Esophagus muscularis mucosa (tissue), 4 donors: Measurements from ENCODE around the gene AKAP10. TPM values are rescaled to one million over a fixed set of nuclear protein-coding genes. Genes with fewer than 3 reads are reported as not detected.
"Not testable (repeated sequence)": the region's sequence is repeated elsewhere in the genome, so short reads cannot be mapped to it uniquely, and the experiment has no call there.

Source experiments
- DNase-seq: peaks from one replicate; pipeline ENCODE4 v3.0.0-alpha.2; 2017; ENCODE audit errors: extremely low spot score
- H3K27ac ChIP-seq, 4 donors: fragments of 200-600 bp; sonication (generic); replicated peaks in 1 of 4; 1 replicate in 3 of 4; 2 replicates in 1 of 4; pipeline ENCODE4 v1.5.1; 2016 to 2019; ENCODE audit warnings: mild to moderate bottlenecking in 1 of 4
- H3K27me3 ChIP-seq, 4 donors: fragments of 200-600 bp; sonication (generic); one replicate each; pipeline versions ENCODE4 v1.5.1 to v1.6.0; 2016 to 2019
- H3K36me3 ChIP-seq, 4 donors: fragments of 200-600 bp; sonication (generic); one replicate each; pipeline ENCODE4 v1.5.1; 2016 to 2019
- H3K4me1 ChIP-seq, 4 donors: fragments of 200-600 bp; sonication (generic); one replicate each; pipeline ENCODE4 v1.5.1; 2016 to 2019
- H3K4me3 ChIP-seq, 4 donors: fragments of 200-600 bp; sonication (generic); 1 replicate in 2 of 4; 2 replicates in 2 of 4; pipeline ENCODE4 v1.5.1; 2016 to 2019; ENCODE audit warnings: mild to moderate bottlenecking in 4 of 4, moderate library complexity in 1 of 4
- H3K9me3 ChIP-seq, 4 donors: fragments of 200-600 bp; sonication (generic); 1 replicate in 3 of 4; 2 replicates in 1 of 4; pipeline ENCODE4 v1.5.1; 2016 to 2019
- EP300 ChIP-seq: sonication (generic); formaldehyde crosslinking; IDR thresholded peaks from one replicate; pipeline ENCODE4 v1.6.1; 2017; ENCODE audit warnings: antibody characterized with exemption
- POLR2A ChIP-seq: fragments of 450-650 bp; IDR thresholded peaks from one replicate; pipeline ENCODE4 v1.6.1; 2017; ENCODE audit warnings: antibody characterized with exemption, moderate library complexity, mild to moderate bottlenecking, low read depth
- POLR2AphosphoS5 ChIP-seq, 2 donors: sonication (generic); formaldehyde crosslinking; IDR thresholded peaks; one replicate each; pipeline ENCODE4 v1.6.1; 2017; ENCODE audit warnings: antibody characterized with exemption in 2 of 2
- WGBS: methylation state at CpG from one replicate; pipeline ENCODE4 v1.1.5; 2018; 5-methylcytosine and 5-hydroxymethylcytosine counted together
- intact Hi-C: fragments of 100-400 bp; cut with DNase I; formaldehyde crosslinking; loops from one replicate; pipeline ENCODE4 v1.15.1; 2023
- total RNA-seq, 4 donors: library from RNA; depleted of rRNA; stranded (reverse); fragments of >200 nt; gene quantifications; one replicate each; pipeline versions ENCODE4 v1.1.0 to v1.2.1, GENCODE V29; 2016
- TF ChIP-seq, protein P1 (sequence below), 3 experiments: fragments of 200-600 bp in 2 of 3; fragments of 450-650 bp in 1 of 3; sonication (generic) in 2 of 3; IDR thresholded peaks; one replicate each; pipeline ENCODE4 v1.5.1; 2017 to 2019; ENCODE audit warnings: antibody characterized with exemption in 3 of 3, mild to moderate bottlenecking in 2 of 3, moderate library complexity in 1 of 3

AKAP10 gene, protein sequence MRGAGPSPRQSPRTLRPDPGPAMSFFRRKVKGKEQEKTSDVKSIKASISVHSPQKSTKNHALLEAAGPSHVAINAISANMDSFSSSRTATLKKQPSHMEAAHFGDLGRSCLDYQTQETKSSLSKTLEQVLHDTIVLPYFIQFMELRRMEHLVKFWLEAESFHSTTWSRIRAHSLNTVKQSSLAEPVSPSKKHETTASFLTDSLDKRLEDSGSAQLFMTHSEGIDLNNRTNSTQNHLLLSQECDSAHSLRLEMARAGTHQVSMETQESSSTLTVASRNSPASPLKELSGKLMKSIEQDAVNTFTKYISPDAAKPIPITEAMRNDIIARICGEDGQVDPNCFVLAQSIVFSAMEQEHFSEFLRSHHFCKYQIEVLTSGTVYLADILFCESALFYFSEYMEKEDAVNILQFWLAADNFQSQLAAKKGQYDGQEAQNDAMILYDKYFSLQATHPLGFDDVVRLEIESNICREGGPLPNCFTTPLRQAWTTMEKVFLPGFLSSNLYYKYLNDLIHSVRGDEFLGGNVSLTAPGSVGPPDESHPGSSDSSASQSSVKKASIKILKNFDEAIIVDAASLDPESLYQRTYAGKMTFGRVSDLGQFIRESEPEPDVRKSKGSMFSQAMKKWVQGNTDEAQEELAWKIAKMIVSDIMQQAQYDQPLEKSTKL
- total RNA-seq, result 10 to 100 TPM; 19.5 to 27.2 (median 23.2) TPM

DNA sequence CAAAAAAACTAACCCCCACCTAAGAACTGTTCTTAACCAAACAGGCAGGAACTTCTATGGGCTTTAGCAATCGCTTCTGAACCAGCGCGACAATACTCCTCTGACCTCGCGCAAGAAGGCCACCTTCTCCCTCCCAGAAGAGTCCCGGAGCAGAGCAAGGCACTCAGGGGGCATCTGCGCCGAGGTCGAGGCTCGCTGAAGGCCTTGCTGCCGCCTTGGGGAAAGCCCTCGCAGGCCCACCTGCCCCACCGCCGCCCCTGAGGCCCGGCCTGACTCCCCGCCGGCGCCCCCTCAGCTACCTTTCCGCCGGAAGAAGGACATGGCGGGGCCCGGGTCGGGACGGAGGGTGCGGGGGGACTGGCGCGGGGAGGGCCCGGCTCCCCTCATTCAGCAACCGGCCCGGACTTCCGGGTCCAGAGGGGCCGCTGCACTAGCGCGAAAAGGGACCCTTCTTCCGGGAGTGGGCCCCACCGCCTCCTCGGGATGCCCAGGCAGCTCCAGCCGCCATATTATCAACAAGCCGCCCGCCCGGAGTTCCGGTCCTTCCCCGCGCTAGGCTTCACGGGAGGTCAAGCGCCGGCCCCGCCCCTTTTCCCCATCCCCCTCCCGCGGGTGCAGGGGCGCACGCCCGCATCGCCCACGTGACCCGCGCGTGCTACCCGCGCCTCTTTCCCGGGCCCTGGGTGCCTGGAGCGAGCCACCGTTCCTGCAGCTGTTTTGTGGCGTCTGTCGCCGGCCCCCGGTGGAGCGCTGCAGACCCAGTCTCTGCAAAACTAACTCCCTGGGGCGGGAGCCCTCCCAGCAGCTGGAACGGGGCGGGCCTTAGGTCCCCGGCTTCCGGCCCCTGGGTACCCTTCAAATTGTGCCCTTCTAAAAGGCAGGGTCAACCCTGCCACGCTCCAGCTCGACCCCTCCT lies at the start of gene AKAP10:
TSS of gene AKAP10 (minus strand) at position 536 of the 916 bp plus-strand sequence. CDS start at position 387, 149 bp downstream.
- Histone ChIP-seq H3K36me3 (peaks cover 0 to 3% (median 0%) of the 10 kb centered on the region in 4 donors), H3K27me3 (no peaks in the 10 kb centered on the region), H3K4me1 (peaks cover 21 to 46% (median 36%) of the 10 kb centered on the region in 4 donors), H3K9me3 (no peaks in the 10 kb centered on the region), H3K27ac (peak within 1 kb of the TSS; percentile 85 to 94 (median 90)), H3K4me3 (peak within 1 kb of the TSS; percentile 79 to 95 (median 88))
- TF ChIP-seq, protein P1, sequence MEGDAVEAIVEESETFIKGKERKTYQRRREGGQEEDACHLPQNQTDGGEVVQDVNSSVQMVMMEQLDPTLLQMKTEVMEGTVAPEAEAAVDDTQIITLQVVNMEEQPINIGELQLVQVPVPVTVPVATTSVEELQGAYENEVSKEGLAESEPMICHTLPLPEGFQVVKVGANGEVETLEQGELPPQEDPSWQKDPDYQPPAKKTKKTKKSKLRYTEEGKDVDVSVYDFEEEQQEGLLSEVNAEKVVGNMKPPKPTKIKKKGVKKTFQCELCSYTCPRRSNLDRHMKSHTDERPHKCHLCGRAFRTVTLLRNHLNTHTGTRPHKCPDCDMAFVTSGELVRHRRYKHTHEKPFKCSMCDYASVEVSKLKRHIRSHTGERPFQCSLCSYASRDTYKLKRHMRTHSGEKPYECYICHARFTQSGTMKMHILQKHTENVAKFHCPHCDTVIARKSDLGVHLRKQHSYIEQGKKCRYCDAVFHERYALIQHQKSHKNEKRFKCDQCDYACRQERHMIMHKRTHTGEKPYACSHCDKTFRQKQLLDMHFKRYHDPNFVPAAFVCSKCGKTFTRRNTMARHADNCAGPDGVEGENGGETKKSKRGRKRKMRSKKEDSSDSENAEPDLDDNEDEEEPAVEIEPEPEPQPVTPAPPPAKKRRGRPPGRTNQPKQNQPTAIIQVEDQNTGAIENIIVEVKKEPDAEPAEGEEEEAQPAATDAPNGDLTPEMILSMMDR (IDR thresholded peaks at IDR 0.05), result no peak
- peak; percentile 76 to 82 for TF ChIP-seq POLR2AphosphoS5 (IDR thresholded peaks at IDR 0.05)
- intact Hi-C loops, result no loop called here
- WGBS, result 0% methylated on average over 4 of the region's 75 CpGs
- peak; percentile 98 for DNase-seq

DNA sequence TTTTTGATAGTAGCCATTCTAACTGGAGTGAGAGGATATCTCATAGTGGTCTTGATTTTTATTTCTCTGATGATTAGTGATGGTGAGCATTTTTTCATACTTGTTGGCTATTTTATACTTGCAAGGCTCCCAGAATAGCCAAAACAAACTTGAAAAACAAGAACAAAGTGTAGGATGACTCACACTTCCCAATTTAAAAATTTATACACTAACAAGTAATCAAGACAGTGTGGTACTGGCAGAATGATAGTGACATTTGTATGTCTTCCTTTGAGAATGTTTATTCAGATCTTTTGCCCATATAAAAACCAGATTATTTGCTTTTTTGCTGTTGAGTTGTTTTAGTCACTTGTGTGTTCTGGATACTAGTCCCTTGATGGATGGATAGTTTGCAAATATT lies 49.3 kb upstream of the AKAP10 start:
- DNase-seq, result no peak
- no peaks in the 10 kb centered on the region for H3K36me3 ChIP-seq
- H3K27ac ChIP-seq, result no peak overlapping the region
- no peak for TF ChIP-seq POLR2AphosphoS5 (IDR thresholded peaks at IDR 0.05)
- no peak for TF ChIP-seq POLR2A
- TF ChIP-seq EP300, result no peak
- TF ChIP-seq, protein P1 (IDR thresholded peaks at IDR 0.05), result no peak
- no peak overlapping the region for H3K4me3 ChIP-seq
- intact Hi-C loops, result no loop called here
- no peaks in the 10 kb centered on the region for H3K27me3 ChIP-seq
- no peaks in the 10 kb centered on the region for H3K9me3 ChIP-seq
- no peaks in the 10 kb centered on the region for H3K4me1 ChIP-seq

DNA sequence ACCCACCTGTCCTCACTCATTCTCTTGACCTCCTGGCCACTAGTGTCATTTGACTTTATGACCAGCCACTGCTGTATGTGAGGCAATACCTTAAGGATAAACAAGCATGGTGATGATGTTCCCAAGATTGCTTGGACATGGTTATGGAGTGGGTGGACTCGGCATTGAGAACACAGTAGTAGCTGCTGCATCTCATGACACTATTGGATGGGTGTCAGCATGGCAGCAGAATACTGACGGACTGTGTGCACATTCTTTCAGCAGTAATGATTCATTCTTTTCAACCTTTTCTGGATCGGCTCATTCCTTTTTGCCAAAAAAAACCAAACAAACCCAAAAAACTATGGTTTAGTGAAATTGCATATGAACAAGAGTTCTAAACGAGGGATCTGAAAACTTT lies 45.1 kb upstream of the AKAP10 start:
- 70% methylated on average over 4 of the region's 4 CpGs for WGBS

DNA sequence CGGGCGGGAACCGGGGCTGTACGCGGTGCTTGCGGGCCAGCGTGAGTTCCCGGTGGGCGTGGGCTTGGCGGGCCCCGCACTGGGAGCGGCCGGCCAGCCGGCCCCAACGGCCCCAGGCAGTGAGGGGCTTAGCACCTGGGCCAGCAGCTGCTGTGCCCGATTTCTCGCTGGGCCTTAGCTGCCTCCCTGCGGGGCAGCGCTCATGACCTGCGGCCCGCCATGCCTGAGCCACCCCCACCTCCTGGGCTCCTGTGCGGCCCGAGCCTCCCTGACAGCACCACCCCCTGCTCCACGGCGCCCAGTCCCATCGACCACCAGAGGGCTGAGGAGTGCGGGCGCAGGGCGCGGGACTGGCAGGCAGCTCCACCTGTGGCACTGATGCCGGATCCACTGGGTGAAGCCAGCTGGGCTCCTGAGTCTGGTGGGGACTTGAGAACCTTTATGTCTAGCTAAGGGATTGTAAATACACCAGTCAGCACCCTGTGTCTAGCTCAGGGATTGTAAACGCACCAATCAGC lies 38.9 kb upstream of the AKAP10 start:
- H3K27me3 ChIP-seq, H3K9me3 ChIP-seq, H3K36me3 ChIP-seq, H3K4me1 ChIP-seq, H3K27ac ChIP-seq, intact Hi-C loops, DNase-seq, H3K4me3 ChIP-seq: not testable (repeated sequence)
- 96% methylated on average over 26 of the region's 32 CpGs for WGBS

More for the DNA sequence above, 45.1 kb upstream of the AKAP10 start:
- DNase-seq, result no peak
- no peak overlapping the region for H3K27ac ChIP-seq
- no peaks in the 10 kb centered on the region for H3K9me3 ChIP-seq
- H3K27me3 ChIP-seq, result no peaks in the 10 kb centered on the region
- intact Hi-C loops, result no loop called here
- no peak for TF ChIP-seq POLR2A
- no peak for TF ChIP-seq EP300
- TF ChIP-seq, protein P1 (IDR thresholded peaks at IDR 0.05), result no peak
- no peak for TF ChIP-seq POLR2AphosphoS5 (IDR thresholded peaks at IDR 0.05)
- H3K36me3 ChIP-seq, result peaks cover 0 to 7% (median 0%) of the 10 kb centered on the region in 4 donors
- no peak overlapping the region for H3K4me3 ChIP-seq
- no peaks in the 10 kb centered on the region for H3K4me1 ChIP-seq
